Kidney (tissue), 14 donors: ENCODE data around the gene SLU7. TPM values are rescaled to one million over a fixed set of nuclear protein-coding genes. Genes with fewer than 3 reads are reported as not detected.
A peak's percentile ranks its signal among the peaks of the same experiment; 100 is the strongest.

ENCODE experiments used
- DNase-seq, 5 donors: peaks; one replicate each; pipeline ENCODE4 v3.0.0-alpha.2; 2013 to 2020
- FAIRE-seq: peaks from 2 replicates; lab custom pipeline; 2012; peaks lifted over from hg19 to GRCh38; lab: Jason Lieb, UNC
- H3K27ac ChIP-seq, 2 donors: one replicate each; pipeline ENCODE4 v1.7.0; 2013; ENCODE audit warnings: low read depth in 2 of 2, low read length in 2 of 2, inconsistent platforms in 1 of 2
- H3K27me3 ChIP-seq: one replicate; pipeline ENCODE4 v1.7.1; 2013; ENCODE audit warnings: low read length, inconsistent platforms; ENCODE audit not compliant: control insufficient read depth, insufficient read depth
- H3K36me3 ChIP-seq, 3 donors: one replicate each; pipeline versions ENCODE4 v1.7.0 to v1.7.1; 2013; ENCODE audit warnings: low read length in 3 of 3, control low read depth in 1 of 3, inconsistent platforms in 1 of 3; ENCODE audit not compliant: insufficient read depth in 3 of 3, control insufficient read depth in 2 of 3
- H3K4me1 ChIP-seq, 3 donors: one replicate each; pipeline versions ENCODE4 v1.7.0 to v1.7.1; 2013; ENCODE audit warnings: low read length in 3 of 3, inconsistent platforms in 1 of 3, low read depth in 1 of 3; ENCODE audit not compliant: control insufficient read depth in 2 of 3, insufficient read depth in 2 of 3
- H3K4me3 ChIP-seq, 3 donors: one replicate each; pipeline versions ENCODE4 v1.7.0 to v1.8.1; 2013; ENCODE audit warnings: low read length in 3 of 3, control low read depth in 1 of 3, inconsistent platforms in 1 of 3
- H3K9ac ChIP-seq, 3 donors: one replicate each; pipeline versions ENCODE4 v1.7.0 to v1.7.1; 2013; ENCODE audit warnings: low read length in 3 of 3, control low read depth in 1 of 3, inconsistent platforms in 1 of 3
- H3K9me3 ChIP-seq, 3 donors: one replicate each; pipeline versions ENCODE4 v1.7.0 to v1.7.1; 2013; ENCODE audit warnings: low read length in 3 of 3, control low read depth in 1 of 3, inconsistent platforms in 1 of 3; ENCODE audit not compliant: control insufficient read depth in 2 of 3, insufficient read depth in 1 of 3
- intact Hi-C: fragments of 100-400 bp; cut with DNase I; formaldehyde crosslinking; loops from one replicate; pipeline ENCODE4 v1.11.1; 2022
- polyA plus RNA-seq: library from polyadenylated mRNA; stranded (reverse); fragments of 350-450 nt; fragmentation: Illumina TruSeq; extraction: RNeasy Lipid Tissue Mini Kit (QIAGEN cat#74804); gene quantifications from one replicate; pipeline ENCODE4 v1.2.3, GENCODE V29; 2014; ENCODE audit warnings: low read depth, low replicate concordance; ENCODE audit not compliant: insufficient read depth
- total RNA-seq: library from RNA; stranded (reverse); fragmentation: NEBNext Ultra II Directional; extraction: Animal tissue kit (Norgen Biotek cat#: 25700); gene quantifications from one replicate; pipeline ENCODE4 v1.2.1, GENCODE V29; 2021
- TF ChIP-seq, protein P1 (sequence below): IDR thresholded peaks from 3 replicates; pipeline ENCODE4 v1.5.1; 2012; ENCODE audit warnings: mild to moderate bottlenecking, moderate library complexity, borderline replicate concordance; ENCODE audit not compliant: insufficient read depth; ENCODE audit errors: extremely low read depth
- donor health status: control.
- donor health status: control.
- donor health status: control.
- donor health status: control.
- donor health status: control.
- donor health status: DM: yes; HTN: yes; CAD: no.
- donor health status: Normal renal cell carcinoma (clear cell type).

SLU7 gene
- total and polyA plus RNA-seq, 2 donors from 2014 or later: 41.7 to 56.9 TPM

DNA sequence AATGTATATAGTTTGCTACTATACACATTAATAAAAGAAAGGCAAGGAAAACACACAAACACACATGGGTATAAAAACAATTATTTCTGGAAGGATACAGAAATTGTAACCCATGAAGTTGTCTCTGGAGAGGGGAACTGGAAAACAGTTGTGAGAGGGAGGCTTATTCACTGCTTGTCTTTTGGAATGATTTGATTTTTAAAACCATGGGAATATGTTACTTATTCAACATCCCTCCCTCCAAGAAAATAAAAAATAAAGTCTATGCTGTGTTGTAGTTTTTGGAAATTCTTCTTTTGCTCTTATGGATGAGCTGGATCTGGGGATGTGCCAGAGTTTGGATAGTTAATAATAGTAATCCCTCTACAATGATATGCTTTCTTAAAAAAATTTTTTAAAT lies 42.5 kb downstream of the SLU7 start:
- no peak overlapping the region for H3K4me3 ChIP-seq
- TF ChIP-seq, protein P1, sequence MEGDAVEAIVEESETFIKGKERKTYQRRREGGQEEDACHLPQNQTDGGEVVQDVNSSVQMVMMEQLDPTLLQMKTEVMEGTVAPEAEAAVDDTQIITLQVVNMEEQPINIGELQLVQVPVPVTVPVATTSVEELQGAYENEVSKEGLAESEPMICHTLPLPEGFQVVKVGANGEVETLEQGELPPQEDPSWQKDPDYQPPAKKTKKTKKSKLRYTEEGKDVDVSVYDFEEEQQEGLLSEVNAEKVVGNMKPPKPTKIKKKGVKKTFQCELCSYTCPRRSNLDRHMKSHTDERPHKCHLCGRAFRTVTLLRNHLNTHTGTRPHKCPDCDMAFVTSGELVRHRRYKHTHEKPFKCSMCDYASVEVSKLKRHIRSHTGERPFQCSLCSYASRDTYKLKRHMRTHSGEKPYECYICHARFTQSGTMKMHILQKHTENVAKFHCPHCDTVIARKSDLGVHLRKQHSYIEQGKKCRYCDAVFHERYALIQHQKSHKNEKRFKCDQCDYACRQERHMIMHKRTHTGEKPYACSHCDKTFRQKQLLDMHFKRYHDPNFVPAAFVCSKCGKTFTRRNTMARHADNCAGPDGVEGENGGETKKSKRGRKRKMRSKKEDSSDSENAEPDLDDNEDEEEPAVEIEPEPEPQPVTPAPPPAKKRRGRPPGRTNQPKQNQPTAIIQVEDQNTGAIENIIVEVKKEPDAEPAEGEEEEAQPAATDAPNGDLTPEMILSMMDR: no peak
- H3K9me3 ChIP-seq: no peaks in the 10 kb centered on the region
- H3K27ac ChIP-seq: no peak overlapping the region
- H3K4me1 ChIP-seq: no peaks in the 10 kb centered on the region
- FAIRE-seq: no peak
- intact Hi-C loops: no loop called here
- H3K9ac ChIP-seq: no peak overlapping the region
- no peaks in the 10 kb centered on the region for H3K36me3 ChIP-seq
- no peak for DNase-seq
- no peaks in the 10 kb centered on the region for H3K27me3 ChIP-seq

DNA sequence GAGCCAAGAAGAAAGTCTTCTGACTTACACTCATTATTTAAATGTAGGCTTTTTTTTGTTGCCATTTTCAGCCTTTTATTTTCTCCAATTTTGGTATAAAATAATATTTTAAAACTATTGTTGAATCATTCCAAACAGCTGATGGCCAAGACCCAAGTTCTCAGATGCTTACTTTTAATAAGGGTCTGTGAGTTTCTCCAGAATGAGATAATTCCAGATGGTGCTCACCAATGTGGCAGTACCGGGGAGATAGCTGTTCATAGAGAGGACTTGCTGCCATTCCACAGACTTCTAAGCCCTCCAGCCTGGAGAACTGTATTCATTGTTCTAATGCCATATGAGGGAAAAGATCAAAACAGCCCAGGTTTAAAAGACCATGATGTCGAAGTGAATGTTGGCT lies 43.2 kb downstream of the SLU7 start:
- no peak for FAIRE-seq
- H3K27me3 ChIP-seq: no peaks in the 10 kb centered on the region
- no peaks in the 10 kb centered on the region for H3K4me1 ChIP-seq
- DNase-seq: no peak
- intact Hi-C loops: no loop called here
- H3K9me3 ChIP-seq: no peaks in the 10 kb centered on the region
- TF ChIP-seq, protein P1: no peak
- H3K36me3 ChIP-seq: no peaks in the 10 kb centered on the region
- H3K27ac ChIP-seq: no peak overlapping the region
- H3K9ac ChIP-seq: no peak overlapping the region
- H3K4me3 ChIP-seq: no peak overlapping the region

DNA sequence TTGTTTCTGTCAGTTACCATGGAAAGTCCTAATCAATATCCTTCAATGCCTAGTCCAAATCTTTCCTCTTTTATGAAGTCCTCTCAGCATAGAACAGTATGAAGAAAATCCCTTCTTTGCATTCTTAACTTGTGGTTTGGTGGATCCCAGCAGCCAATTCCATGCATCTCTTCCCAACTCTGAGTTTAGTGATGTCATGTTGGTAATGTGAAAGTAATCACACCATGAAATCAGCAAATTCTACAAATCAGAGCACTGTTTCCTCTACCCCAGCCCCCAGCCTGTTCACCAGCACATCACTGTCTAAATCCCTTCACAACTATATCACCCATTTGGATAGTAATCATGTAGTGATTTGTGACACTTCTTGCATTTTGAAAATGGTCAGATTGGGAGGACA lies 43.7 kb downstream of the SLU7 start:
- Histone ChIP-seq H3K9ac (no peak overlapping the region), H3K4me3 (no peak overlapping the region), H3K27ac (no peak overlapping the region), H3K4me1 (no peaks in the 10 kb centered on the region), H3K36me3 (no peaks in the 10 kb centered on the region), H3K27me3 (no peaks in the 10 kb centered on the region), H3K9me3 (no peaks in the 10 kb centered on the region)
- TF ChIP-seq, protein P1: no peak
- no peak for DNase-seq
- no peak for FAIRE-seq
- intact Hi-C loops: no loop called here

DNA sequence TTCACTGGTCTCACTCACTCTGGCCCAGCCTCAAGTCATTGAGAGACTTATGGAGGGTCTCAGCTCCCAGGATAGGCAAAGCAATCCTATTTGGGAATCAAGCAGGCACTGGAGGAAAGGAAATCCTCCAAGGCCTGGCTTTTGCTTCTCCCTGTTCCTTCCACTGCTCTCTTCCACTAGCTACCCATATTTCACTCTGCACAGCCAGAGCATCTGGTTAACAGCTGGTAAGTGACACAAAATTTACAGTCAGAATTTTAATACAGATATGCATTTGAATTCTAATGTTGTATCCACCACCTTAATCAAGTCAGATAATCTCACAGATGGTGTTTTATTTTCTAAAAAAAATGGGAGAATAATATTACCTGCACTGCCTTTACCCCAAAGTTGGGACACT lies 47.6 kb downstream of the SLU7 start:
- no peaks in the 10 kb centered on the region for H3K36me3 ChIP-seq
- intact Hi-C loops: no loop called here
- H3K4me3 ChIP-seq: peak overlapping the region in 1 of 3 donors; percentile 34
- TF ChIP-seq, protein P1: no peak
- no peaks in the 10 kb centered on the region for H3K4me1 ChIP-seq
- DNase-seq (peak in 1 of 5 donors; percentile 29), FAIRE-seq (no peak)
- H3K27me3 ChIP-seq: peaks cover 2% of the 10 kb centered on the region
- no peaks in the 10 kb centered on the region for H3K9me3 ChIP-seq
- H3K9ac ChIP-seq: no peak overlapping the region
- H3K27ac ChIP-seq: no peak overlapping the region
